Stimulated activated CD8-positive, alpha-beta memory T cell treated with anti-CD3 and anti-CD28 coated beads, Interleukin-7, amount 100 ng/mL, for 24 hours (primary cell): ENCODE measurements around the gene MXRA7.
"Not testable (repeated sequence)": the region's sequence is repeated elsewhere in the genome, so short reads cannot be mapped to it uniquely, and the experiment has no call there.

Source experiments
- DNase-seq: peaks from one replicate; pipeline ENCODE4 v3.0.0-alpha.2; 2020; ENCODE audit warnings: low read depth

Gene MXRA7, protein sequence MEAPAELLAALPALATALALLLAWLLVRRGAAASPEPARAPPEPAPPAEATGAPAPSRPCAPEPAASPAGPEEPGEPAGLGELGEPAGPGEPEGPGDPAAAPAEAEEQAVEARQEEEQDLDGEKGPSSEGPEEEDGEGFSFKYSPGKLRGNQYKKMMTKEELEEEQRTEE

DNA sequence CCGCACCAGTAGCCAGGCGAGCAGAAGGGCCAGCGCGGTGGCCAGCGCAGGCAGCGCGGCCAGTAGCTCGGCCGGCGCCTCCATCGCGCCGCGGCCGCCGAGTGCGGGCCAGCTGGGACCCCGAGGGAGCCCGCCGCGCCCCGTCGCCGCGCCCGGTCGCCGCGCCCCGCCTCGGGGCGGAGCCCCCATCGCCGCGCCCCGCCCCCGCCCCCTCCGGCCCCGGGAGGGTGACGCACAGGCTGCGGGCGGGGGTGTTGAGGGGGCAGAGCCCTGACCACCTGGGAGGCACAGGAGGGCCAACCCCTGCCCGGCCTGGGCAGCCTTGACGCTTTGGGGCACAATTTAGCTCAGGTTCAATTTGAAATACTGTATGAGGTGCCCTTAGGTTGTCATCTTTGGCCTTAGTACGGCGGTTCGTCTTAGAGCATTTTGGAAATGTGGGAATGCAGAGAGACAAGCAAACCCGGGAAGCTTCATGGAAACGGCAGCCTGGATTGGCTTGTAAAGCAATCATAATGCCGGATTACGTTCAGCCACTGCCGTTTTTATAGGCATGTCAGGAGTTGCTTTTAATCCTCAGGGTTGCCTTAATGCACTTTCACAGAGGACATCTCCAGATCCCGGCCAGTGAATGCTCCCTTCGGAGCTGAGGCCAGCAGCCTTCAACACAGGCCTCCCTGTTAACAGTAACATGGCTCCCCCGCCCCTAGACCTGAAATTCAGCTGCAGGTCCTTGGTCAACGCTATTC, at the start of gene MXRA7:
MXRA7 (minus strand) TSS at position 103 of the 749 bp plus-strand sequence; CDS start at position 84, 19 bp downstream.
- no peak for DNase-seq

DNA sequence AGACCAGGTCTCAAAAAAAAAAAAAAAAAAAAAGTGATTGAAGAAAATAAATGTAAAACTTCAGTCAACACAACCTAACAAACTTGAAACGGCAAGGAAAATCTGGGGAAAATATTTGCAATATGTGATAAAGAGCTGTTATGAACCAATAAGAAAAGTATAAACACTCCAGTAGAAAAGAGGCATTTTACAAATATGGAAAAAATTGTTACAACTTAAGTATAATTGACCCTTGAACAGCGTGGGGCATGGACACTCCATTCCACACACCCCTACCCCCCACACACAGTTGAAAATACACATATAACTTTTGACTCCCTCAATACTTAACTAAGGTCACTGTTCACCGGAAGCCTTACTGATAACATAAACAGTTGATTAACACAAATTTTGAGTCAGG, 47.8 kb upstream of the MXRA7 start:
- no peak for DNase-seq

GRCh38 chr17:76757256-76757655, 46.5 kb upstream of the MXRA7 start:
- DNase-seq, result no peak

GRCh38 chr17:76755285-76755684, 44.5 kb upstream of the MXRA7 start:
- DNase-seq, result no peak

DNA sequence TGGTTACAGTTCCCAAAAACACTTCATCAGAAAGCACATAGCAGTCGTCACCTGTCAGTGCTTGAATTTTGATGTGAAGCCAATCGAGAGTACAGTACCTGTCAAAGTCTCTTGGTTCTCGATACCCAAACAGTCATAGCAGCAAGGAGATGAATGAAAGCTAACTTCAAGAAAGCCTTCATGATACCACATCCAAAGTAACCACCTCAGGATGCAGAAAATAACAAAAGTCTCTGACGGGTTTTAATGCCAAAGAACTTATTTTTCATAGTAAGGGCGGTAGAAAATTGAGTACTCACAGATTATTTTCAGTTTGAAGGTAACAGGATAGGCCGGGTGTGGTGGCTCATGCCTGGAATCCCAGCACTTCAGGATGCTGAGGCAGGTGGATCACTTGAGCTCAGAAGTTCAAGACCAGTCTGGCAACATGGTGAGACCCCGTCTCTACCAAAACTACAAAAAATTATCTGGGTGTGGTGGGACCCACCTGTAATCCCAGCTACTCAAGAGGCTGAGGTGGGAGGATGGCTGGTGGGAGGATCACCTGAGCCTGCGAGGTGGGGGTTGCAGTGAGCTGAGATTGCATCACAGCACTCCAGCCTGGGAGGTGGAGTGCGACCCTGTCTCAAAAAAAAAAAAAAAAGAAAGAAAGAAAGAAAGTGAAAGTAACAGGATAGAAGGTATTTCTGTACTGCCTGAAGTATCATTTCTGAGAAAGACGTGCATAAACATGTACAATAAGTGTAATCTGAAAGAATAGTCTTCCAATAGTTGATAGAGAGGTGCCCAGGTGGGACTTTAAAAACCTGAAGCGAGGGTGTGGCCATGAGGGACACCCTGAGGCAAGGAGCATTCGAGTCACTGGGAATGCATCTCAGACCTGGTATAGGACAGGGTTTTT, 42.5 kb upstream of the MXRA7 start:
- no peak for DNase-seq

DNA sequence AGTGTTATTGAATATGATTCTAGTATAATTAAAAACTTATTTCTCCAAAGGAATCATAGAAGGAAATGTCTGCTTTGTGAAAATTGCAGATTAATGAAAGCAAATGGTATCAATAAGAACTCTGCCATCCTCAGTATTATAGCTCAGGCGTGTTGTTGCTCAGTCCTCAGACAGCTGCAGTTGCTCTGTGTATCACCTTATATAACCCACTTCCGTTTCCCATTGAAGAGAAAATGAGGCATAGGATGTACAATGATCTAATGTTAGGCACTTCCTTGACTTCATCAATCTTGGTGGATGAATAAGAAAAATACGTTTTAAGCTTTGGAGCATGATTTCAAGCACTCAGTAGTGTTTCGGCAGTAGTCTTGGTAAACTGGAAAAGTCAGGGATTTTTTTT, 41.2 kb upstream of the MXRA7 start:
- DNase-seq, result no peak

GRCh38 chr17:76751416-76751993, 40.7 kb upstream of the MXRA7 start:
- DNase-seq, result no peak

DNA sequence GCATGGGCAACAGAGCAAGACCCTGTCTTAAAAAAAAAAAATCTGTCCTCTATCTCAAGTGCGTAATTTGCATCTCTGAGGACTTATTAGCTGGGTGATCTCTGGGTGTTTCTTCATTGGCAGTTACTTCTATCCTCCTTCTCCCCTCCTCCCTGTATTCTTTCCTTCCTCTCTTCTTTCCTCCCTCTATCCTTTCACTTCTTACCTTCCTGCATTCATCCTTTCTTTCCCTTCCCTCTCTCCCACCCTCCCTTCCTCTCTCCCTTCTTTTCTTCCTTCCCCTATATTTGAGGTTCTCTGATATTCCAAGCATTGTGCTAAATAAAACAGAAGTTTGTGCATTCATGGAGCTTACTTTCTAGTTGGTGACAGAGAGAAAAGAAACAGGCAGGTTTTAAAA, 37.9 kb upstream of the MXRA7 start:
- no peak for DNase-seq

DNA sequence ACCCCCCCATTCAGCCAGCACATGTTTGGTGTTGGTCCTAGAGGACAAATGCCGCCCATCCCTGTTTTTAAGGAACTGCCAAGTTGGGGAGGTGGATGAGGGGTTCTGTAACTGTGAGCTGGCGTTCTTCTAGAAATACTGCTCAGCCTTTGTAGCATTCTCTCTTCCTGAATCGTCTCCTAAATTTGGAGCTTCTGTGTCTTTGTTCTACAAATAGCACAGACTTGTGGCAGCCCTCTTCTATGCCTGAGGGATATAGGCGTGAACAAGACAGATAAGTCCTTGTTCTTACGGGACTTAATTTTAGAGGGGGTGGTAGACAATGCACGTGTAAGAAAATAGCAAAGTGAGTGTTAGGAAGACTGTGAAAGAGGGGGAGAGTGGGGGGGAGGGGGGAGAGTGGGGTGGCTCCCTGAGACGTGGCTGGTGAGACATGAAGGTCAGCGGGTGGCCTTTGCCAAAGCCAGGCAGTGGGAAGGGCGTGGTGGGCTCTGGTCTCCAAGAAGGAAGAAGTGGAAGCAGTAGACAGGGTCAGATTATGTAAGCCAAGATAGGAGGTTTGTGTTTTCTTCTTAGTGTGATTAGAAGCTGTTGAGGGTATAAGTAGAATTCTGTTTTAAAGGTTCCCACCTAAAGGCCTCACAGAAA, 37.1 kb upstream of the MXRA7 start:
- DNase-seq, result no peak

DNA sequence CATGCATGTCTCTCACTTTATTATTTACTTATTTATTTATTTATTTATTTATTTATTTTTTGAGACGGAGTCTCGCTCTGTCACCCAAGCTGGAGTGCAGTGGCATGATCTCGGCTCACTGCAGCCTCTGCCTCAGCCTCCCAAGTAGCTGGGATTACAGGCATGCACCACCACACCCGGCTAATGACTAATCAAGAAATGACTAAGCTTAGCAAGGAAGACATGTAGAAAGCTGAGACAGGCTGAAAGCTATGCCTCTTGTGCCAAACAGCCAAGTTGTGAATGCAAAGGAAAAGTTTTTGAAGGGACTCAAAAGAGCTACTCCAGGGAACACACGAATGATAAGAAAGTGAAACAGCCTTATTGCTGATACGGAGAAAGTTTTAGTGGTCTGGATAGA, 35.0 kb upstream of the MXRA7 start:
- DNase-seq, result not testable (repeated sequence)

- no peak for DNase-seq
Observed at GRCh38 chr17:76744747-76745146, 34.0 kb upstream of the MXRA7 start.

- no peak for DNase-seq
Observed at GRCh38 chr17:76742958-76743357, 32.2 kb upstream of the MXRA7 start.

DNA sequence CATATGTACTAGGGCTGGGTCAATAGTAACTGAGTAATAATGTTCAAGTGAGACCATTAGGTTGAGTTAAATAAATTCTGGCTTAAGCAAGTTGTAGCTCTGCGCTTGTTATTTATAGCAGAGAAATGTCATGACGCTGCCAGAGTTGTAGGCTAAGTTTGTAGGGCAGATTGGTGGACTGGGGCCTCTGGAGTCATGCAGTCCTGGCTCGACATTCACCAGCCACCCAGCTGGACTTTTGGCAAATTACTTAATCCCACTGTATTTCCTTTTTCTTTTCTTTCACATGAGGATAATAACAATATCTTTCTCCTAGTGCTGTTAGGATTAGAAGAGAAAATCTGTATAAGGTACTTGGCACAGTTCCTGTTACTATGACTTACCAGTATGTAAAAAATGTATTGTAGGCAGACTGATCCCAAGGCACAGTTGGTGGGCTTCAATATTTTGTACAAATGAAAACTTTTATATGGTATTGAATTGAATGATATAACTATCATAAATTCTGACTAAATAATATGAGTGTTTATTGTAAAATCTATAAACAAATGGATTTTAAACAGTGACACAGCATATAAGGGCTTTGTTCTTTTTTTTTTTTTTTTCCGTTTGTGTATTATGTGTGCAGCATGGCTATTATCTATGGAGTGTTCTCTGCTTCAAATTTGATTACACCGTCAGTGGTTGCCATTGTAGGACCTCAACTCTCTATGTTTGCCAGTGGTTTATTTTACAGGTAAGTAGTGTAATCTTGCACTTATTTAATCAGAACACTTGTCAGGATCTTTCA, 29.8 kb upstream of the MXRA7 start:
- DNase-seq, result no peak

GRCh38 chr17:76739568-76740115, 28.9 kb upstream of the MXRA7 start:
- DNase-seq, result not testable (repeated sequence)

- DNase-seq, result no peak
Observed at GRCh38 chr17:76738468-76738850, 27.7 kb upstream of the MXRA7 start.

- DNase-seq, result peak; percentile 76
Observed at GRCh38 chr17:76737676-76738467, 27.1 kb upstream of the MXRA7 start, which contains the start of gene MFSD11. TSS of gene MFSD11 (plus strand) at chr17:76738119. CDS start at chr17:76738353, 234 bp downstream.

DNA sequence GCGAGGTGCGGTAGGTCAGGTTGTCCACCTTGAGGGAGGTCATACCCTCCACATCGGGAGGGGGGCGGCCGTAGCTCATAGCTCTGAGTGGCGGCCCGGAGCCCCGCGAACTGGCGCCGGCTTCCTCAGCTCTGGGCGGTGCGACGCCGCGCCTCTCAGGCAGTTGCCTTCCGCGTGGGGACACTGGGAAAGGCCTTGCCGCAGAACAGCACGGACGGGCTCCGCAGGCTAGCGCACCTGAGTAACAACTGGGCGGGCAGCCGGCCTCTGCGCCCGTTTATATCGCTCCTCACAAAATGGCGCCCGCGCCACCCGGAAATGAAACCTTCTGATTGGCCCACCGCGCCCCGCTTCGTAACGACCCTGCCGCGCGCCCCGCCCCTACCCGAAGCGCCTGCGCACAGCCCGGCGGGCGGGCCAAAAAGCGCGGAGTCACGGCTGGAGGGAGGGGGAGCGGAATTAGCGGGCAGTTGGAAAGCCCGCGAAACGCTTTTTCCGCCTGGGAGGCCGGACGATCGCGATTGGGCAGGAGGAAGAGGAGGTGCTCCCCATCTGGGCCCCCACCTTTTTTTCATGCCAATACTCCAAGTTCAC, 26.4 kb upstream of the MXRA7 start, which contains the start of gene SRSF2:
SRSF2 (minus strand) TSS at position 250 of the 594 bp plus-strand sequence; CDS start at position 79, 171 bp downstream.
- peak; percentile 92 for DNase-seq

DNA sequence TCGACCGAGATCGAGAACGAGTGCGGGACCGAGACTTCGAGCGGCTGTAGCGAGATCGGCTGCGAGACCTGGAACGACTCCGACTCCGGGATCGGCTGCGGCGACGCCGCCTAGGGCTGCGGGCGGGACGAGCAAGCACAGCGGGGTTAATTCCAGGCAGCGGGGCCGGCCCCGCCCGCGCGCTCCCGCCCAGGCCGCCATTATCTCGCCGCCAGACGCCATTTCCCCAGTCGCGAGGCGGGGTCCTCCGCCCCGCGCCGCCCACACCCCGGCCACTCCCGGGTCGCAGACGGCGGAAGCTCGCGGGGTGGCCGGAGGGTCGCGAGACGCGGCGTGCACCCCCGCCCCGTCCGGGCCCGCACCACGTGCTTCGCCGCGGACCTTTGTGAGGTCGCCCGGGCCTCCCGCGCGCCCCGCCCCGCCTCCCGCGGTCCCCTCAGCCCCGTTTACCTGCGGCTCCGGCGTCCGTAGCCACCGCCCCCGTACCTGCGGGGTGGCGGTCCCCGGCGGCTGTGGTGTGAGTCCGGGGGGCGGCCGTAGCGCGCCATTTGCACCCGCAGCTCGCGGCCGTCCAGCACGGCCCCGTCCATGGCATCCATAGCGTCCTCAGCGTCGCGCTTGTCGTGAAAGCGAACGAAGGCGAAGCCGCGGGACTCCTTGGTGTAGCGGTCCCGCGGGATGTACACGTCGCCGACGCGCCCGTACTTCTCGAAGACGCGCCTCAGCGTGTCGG, 25.8 kb upstream of the MXRA7 start:
- peak; percentile 39 for DNase-seq
